GM12878 (cell line): Measurements from ENCODE around the gene PAXX. TPM values are rescaled to one million over a fixed set of nuclear protein-coding genes. Genes with fewer than 3 reads are reported as not detected.

Experiments used
- ATAC-seq: fragments of 200-7000 bp; cut with Tn5 transposase; 3 replicates; pipeline ENCODE4 v1.9.1; 2020; ENCODE audit warnings: mild to moderate bottlenecking, moderate library complexity
- BruUV-seq: library from RNA; stranded (reverse); fragments of 400-500 nt; replicated peaks from 2 replicates; lab custom pipeline; 2021; lab: Mats Ljungman, UMichigan
- CTCF ChIA-PET: fragments of 300-600 bp; sonication (Branson Sonifier 250); formaldehyde crosslinking; extraction: SDS; loops from one replicate; lab custom pipeline; 2021; ENCODE audit warnings: inconsistent platforms; lab: Yijun Ruan, JAX
- POLR2A ChIA-PET: fragments of 350-600 bp; formaldehyde crosslinking; extraction: SDS; loops from one replicate; lab custom pipeline; 2021; ENCODE audit warnings: inconsistent platforms; lab: Charles Lee
- RAD21 ChIA-PET: fragments of 300-600 bp; sonication (Branson Sonifier 250); formaldehyde crosslinking; loops from one replicate; lab custom pipeline; 2023; ENCODE audit warnings: antibody characterized with exemption; ENCODE audit not compliant: unreplicated experiment; lab: Charles Lee
- SMC1A ChIA-PET: fragments of 300-600 bp; sonication (Branson Sonifier 250); formaldehyde crosslinking; loops from one replicate; lab custom pipeline; 2023; ENCODE audit not compliant: unreplicated experiment, uncharacterized antibody; lab: Charles Lee
- DNase-seq: peaks from one replicate; pipeline ENCODE4 v3.0.0-alpha.2; 2011; ENCODE audit warnings: low read depth, low spot score
- FAIRE-seq: peaks from 3 replicates; lab custom pipeline; 2011; peaks lifted over from hg19 to GRCh38; lab: Jason Lieb, UNC
- H2AFZ ChIP-seq: 2 replicates; pipeline ENCODE4 v1.6.0; 2011; ENCODE audit warnings: low read depth, low read length, control low read depth; ENCODE audit not compliant: control insufficient read depth
- H3K27ac ChIP-seq: 2 replicates; pipeline ENCODE4 v1.5.1; 2011; ENCODE audit warnings: control low read depth; ENCODE audit not compliant: control insufficient read depth, insufficient read depth
- H3K27me3 ChIP-seq, 2 experiments: replicated peaks in 1 of 2; 2 replicates each; pipeline versions ENCODE4 v1.6.0 to v1.6.1; 2011; ENCODE audit warnings: low read length in 1 of 2; ENCODE audit not compliant: control insufficient read depth in 2 of 2, insufficient read depth in 2 of 2
- H3K36me3 ChIP-seq, 2 experiments: 2 replicates each; pipeline ENCODE4 v1.5.1; 2011; ENCODE audit warnings: low read length in 1 of 2; ENCODE audit not compliant: control insufficient read depth in 2 of 2, insufficient read depth in 2 of 2
- H3K4me1 ChIP-seq: 2 replicates; pipeline ENCODE4 v1.6.1; 2011; ENCODE audit warnings: mild to moderate bottlenecking, low read length, moderate library complexity, mixed read lengths; ENCODE audit not compliant: control insufficient read depth, insufficient read depth
- H3K4me2 ChIP-seq: 2 replicates; pipeline ENCODE4 v1.6.0; 2011; ENCODE audit warnings: control low read depth; ENCODE audit not compliant: control insufficient read depth, insufficient read depth
- H3K4me3 ChIP-seq: fragments of 200-600 bp; sonication (generic); 2 replicates; pipeline ENCODE4 v1.5.1; 2016
- H3K79me2 ChIP-seq: 2 replicates; pipeline ENCODE4 v1.6.0; 2011; ENCODE audit warnings: low read length; ENCODE audit not compliant: control insufficient read depth, insufficient read depth
- H3K9ac ChIP-seq: 2 replicates; pipeline ENCODE4 v1.8.0; 2011; ENCODE audit warnings: low read length, control low read depth, mixed read lengths; ENCODE audit not compliant: control insufficient read depth, insufficient read depth
- H3K9me3 ChIP-seq: replicated peaks from 3 replicates; pipeline ENCODE4 v1.5.1; 2011; ENCODE audit warnings: mild to moderate bottlenecking, low read length; ENCODE audit not compliant: control insufficient read depth, insufficient read depth
- H4K20me1 ChIP-seq: 2 replicates; pipeline ENCODE4 v1.6.0; 2011; ENCODE audit not compliant: control insufficient read depth, insufficient read depth
- CBX5 ChIP-seq: sonication (generic); IDR thresholded peaks from 2 replicates; pipeline ENCODE4 v1.6.1; 2016; ENCODE audit warnings: low read depth, moderate library complexity, mild to moderate bottlenecking, inconsistent platforms
- E2F8 ChIP-seq: fragments of 450-650 bp; IDR thresholded peaks from 2 replicates; pipeline ENCODE4 v1.6.1; 2018; ENCODE audit warnings: mild to moderate bottlenecking, low read depth, moderate library complexity; ENCODE audit not compliant: partially characterized antibody
- ELK1 ChIP-seq: IDR thresholded peaks from 2 replicates; pipeline ENCODE4 v1.6.1; 2012; ENCODE audit warnings: low read depth, low read length, improper control_type of control experiment
- IRF4 ChIP-seq: IDR thresholded peaks from 2 replicates; pipeline ENCODE4 v1.6.1; 2011; ENCODE audit warnings: low read depth, low read length
- NR2F1 ChIP-seq: fragments of 450-650 bp; conservative IDR thresholded peaks from 2 replicates; pipeline ENCODE4 v1.6.1; 2017; ENCODE audit warnings: mild to moderate bottlenecking
- NRF1 ChIP-seq: conservative IDR thresholded peaks from 2 replicates; pipeline ENCODE4 v1.6.1; 2011; ENCODE audit warnings: mild to moderate bottlenecking, low read depth, low read length, improper control_type of control experiment
- PAX5 ChIP-seq: IDR thresholded peaks from 2 replicates; pipeline ENCODE4 v1.6.1; 2011; ENCODE audit warnings: low read depth, low read length, borderline replicate concordance
- RAD51 ChIP-seq: fragments of 450-650 bp; IDR thresholded peaks from 2 replicates; pipeline ENCODE4 v1.6.1; 2016; ENCODE audit warnings: moderate library complexity, mild to moderate bottlenecking, inconsistent platforms
- STAT1 ChIP-seq: fragments of 450-650 bp; conservative IDR thresholded peaks from 2 replicates; pipeline ENCODE4 v1.6.1; 2014; ENCODE audit warnings: antibody characterized with exemption, mild to moderate bottlenecking
- ZNF384 ChIP-seq: IDR thresholded peaks from 2 replicates; pipeline ENCODE4 v1.6.1; 2012; ENCODE audit warnings: low read depth, mild to moderate bottlenecking, low read length, improper control_type of control experiment, borderline replicate concordance
- ZNF622 ChIP-seq: fragments of 450-650 bp; IDR thresholded peaks from 2 replicates; pipeline ENCODE4 v1.6.1; 2017; ENCODE audit warnings: mild to moderate bottlenecking, inconsistent platforms
- WGBS: methylation state at CpG from one replicate; pipeline ENCODE4 v1.1.6; 2016; ENCODE audit warnings: low lambda C conversion rate; ENCODE audit not compliant: insufficient replicate concordance, insufficient coverage; ENCODE audit errors: missing lambda C conversion rate; 5-methylcytosine and 5-hydroxymethylcytosine counted together
- in situ Hi-C: fragments of 300-500 bp; cut with MboI; formaldehyde crosslinking; loops from 9 replicates; pipeline ENCODE4 v1.14.3; 2018; ENCODE audit warnings: mixed read lengths
- intact Hi-C: fragments of 100-400 bp; cut with micrococcal nuclease; formaldehyde crosslinking; loops from one replicate; pipeline ENCODE4 v1.14.2; 2022; ENCODE audit not compliant: unreplicated experiment
- polyA plus RNA-seq, 11 experiments: library from polyadenylated mRNA; depleted of rRNA in 4 of 11; unstranded in 6 of 11; stranded (reverse) in 5 of 11; fragments of >200 nt; fragmentation: Nextera tagmentation in 4 of 11; fragmentation: Illumina TruSeq in 1 of 11; extraction: Ambion mirVana in 4 of 11; extraction: Trizol in 1 of 11; gene quantifications; 1 replicate in 1 of 11; 2 replicates in 10 of 11; pipeline versions ENCODE4 v1.2.1 to v1.2.3, GENCODE V29; 2011 to 2016; ENCODE audit warnings: inconsistent platforms in 2 of 11, missing spikeins in 2 of 11, low read depth in 1 of 11
- total RNA-seq, 4 experiments: library from RNA; depleted of rRNA in 3 of 4; stranded (reverse); fragments of >200 nt in 3 of 4; fragmentation: Illumina TruSeq in 1 of 4; extraction: Trizol in 1 of 4; gene quantifications; 2 replicates each; pipeline versions ENCODE4 v1.2.1 to v1.2.3, GENCODE V29; 2013 to 2021

PAXX gene
- total and polyA plus RNA-seq, 10 of the 15 experiments (the other 5 are each of a cell fraction or from before 2014, with no cell fraction given): 0.18 to 60.6 (median 29.5) TPM

- Histone ChIP-seq H3K27ac (no peak overlapping the region), H3K27me3 (peaks cover 0 to 6% of the 10 kb centered on the region in 2 experiments; a peak in 2 of 4 replicates), H3K79me2 (no peaks in the 10 kb centered on the region), H3K4me3 (no peak overlapping the region), H3K4me1 (peaks cover 26% of the 10 kb centered on the region), H3K36me3 (no peaks in the 10 kb centered on the region), H3K9me3 (peaks cover 2% of the 10 kb centered on the region; the same call in 2 of the 3 replicates), H2AFZ (no peak overlapping the region), H3K4me2 (no peak overlapping the region), H3K9ac (no peak overlapping the region), H4K20me1 (no peaks in the 10 kb centered on the region)
- ATAC-seq: no peak
- ChIA-PET RAD21 (interaction anchor here (3.6 kb wide), 1 partner anchor 33 kb away, joined by 16 read pairs; no protein-coding TSS in a partner anchor), POLR2A (interaction anchor here (0.6 kb wide), 2 partner anchors 210 to 222 kb away, joined by 3 read pairs; no protein-coding TSS in a partner anchor), SMC1A (interaction anchor here (0.6 kb wide), 1 partner anchor 191 kb away, joined by 3 read pairs; no protein-coding TSS in a partner anchor), CTCF (interaction anchor here (1.3 to 1.7 kb wide), 4 partner anchors 9 to 54 kb away, joined by 3 to 13 read pairs (median 5); partner anchors contain the start of gene PAXX)
- BruUV-seq: no TSS peak
- no peak for DNase-seq
- WGBS: 72% methylated on average over 20 of the region's 20 CpGs
- intact Hi-C loops (no loop called here), in situ Hi-C loops (no loop called here)
- no peak for TF ChIP-seq E2F8
- TF ChIP-seq ZNF622: no peak
- no peak for TF ChIP-seq PAX5
- TF ChIP-seq CBX5: no peak
- TF ChIP-seq NRF1: no peak
- no peak for TF ChIP-seq ZNF384
- no peak for TF ChIP-seq RAD51
- no peak for TF ChIP-seq STAT1
- TF ChIP-seq NR2F1: no peak
- TF ChIP-seq ELK1: no peak
- no peak for TF ChIP-seq IRF4
- FAIRE-seq: no peak
These were observed 9.8 kb downstream of the PAXX start for GRCh38 chr9:137001857-137002645.
